GM19324 (cell line): ENCODE results near the gene SMAD1.

Experiments used
- ATAC-seq: cut with Tn5 transposase; IDR thresholded peaks from one replicate; pipeline ENCODE4 v1.9.1; 2021; ENCODE audit warnings: mild to moderate bottlenecking, moderate library complexity; ENCODE audit not compliant: unreplicated experiment, low FRiP score

Gene SMAD1

DNA sequence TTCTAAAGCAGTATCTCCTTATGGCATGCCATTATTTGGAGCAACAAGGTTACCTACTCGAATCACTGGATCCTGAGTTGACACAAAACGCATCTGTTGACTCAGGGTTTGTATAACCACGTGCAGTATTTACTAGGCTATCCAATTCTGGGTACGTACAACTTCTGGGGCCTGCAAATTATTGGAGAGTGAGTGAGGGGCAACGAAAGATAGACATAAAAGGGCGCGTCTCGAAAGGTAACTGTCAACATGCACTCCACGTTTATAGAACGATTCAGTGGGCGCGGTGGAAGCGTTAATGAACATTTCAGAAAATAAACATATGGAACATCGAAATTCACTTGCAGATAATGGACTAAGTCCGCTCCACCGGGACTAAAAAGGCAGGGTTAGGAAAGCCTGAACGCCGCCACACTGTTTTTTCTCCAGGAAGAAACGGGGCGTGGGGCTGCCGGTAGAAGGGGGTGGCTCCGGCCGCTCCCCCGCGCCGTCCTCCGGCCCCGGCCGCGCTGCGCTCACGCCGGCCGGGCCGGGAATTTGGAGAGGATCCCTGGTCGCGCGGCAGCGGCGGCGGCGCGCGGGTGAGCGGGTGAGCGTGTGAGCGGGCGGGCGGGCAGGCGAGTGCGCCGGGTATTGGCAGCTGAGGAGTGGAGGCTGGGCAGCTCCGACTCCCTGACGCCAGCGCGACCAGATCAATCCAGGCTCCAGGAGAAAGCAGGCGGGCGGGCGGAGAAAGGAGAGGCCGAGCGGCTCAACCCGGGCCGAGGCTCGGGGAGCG, at the start of gene SMAD1:
SMAD1 (plus strand) TSS at position 690 of the 778 bp plus-strand sequence. CDS start 32,761 bp downstream, outside the sequence.
- peak; percentile 60 for ATAC-seq

DNA sequence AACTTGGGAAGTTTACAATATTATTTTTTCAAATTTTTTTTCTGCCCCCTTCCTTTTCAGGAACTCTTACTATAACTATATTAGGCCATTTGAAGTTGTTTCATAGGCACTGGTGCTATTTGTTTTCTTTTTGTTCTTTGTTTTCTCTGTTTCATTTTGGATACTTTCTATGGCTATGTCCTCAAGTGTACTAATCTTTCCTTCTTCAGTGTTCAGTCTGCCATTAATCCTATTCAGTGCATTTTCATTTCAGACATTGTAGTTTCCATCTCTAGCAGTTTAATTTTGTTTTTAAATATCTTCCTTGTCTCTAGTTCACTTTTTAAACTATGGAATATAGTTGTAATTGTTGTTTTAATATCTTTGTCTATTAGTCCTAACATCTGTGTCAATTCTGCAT, 48.0 kb upstream of the SMAD1 start:
- no peak for ATAC-seq

DNA sequence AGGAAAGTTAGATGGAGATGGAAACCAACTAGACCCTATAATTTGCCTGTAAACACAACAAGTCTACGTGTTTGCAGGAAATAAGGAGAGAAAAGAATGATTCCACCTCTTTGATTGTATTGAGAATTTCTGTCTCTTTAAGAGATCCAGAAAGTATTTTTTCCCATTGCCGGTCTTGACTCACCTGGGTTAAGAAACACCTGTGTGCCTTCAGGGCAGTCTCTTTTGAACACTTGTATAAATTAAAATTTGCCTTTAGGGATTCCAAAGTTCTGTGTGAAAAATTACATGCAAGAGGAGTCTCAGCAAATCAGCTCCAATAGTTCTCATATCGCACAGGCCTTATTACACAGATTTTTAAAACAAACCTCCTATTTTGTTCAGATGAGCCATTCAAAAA, 46.0 kb upstream of the SMAD1 start:
- no peak for ATAC-seq

DNA sequence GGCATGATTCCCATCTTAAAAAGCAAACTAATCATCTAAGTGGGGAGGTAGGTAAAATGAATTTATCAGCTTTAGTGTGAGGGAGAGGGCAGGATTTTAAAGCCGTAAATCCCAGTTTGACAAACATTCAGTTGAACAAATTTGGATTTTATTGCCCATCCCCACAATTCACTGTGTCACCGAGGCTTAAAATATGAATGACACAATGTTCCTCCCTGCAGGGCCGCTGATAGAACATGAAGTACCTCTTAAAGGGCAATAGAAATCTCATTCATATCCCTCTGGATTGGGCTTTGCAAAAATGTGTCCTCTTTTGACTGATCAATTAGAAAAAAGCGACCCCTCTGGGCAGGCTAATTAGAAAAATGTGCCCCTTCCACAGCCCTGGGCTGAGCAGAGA, 45.5 kb upstream of the SMAD1 start:
- ATAC-seq = no peak

DNA sequence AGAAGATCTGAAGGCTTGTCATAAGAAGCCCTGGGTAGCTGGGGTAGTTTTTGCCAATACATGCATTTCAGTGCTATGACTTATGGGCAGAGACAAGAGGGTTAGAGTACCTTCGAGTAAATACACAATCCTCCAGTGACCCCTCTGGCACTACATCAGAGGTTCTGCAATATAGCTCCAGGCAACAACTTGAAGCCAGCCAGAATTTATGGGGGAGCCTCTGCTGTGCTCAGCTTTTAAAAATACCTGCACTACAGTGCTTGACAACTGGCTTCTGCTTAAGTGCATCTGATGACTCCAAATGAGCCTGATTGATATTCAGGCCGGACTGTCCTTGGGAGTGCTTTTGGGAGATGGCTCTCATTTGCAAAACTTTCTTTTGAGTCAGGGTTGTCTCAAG, 44.9 kb upstream of the SMAD1 start:
- no peak for ATAC-seq

DNA sequence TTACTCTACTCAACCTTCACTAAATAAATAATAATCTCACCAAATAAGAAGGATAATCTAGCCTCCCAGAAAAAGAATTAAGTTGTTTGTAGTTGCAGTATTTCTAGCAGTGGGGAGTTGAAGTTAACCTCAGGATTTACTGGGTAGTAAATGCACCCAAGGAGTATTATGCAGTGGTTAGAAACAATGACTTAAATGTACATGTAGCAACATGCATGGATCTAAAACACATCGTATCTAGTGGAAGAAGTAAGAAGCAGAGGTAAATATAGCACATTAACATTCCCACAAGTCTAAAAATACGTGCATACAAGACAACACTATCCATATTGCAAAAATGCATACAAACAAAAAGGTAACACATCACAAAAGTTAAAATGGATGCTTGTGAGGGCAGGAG, 44.2 kb upstream of the SMAD1 start:
- no peak for ATAC-seq

DNA sequence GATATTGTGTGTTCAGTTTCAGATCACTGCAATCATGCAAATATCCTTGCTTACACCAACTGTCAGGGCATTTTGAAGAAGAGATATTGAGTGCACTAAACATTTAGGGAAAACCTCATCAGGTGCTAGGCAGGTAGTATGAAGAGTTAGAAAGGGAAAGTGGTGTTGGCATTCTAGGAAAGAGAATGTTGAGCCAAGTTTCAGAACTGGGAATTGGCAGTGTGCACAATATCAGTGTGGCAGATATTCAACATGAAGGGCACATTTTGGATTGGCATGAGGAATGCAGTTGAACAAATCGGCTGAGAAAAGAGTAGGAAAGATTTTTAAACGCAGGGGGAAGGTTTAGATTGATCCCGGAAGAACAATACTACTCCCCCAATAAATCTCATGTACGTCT, 43.4 kb upstream of the SMAD1 start:
- ATAC-seq = no peak

DNA sequence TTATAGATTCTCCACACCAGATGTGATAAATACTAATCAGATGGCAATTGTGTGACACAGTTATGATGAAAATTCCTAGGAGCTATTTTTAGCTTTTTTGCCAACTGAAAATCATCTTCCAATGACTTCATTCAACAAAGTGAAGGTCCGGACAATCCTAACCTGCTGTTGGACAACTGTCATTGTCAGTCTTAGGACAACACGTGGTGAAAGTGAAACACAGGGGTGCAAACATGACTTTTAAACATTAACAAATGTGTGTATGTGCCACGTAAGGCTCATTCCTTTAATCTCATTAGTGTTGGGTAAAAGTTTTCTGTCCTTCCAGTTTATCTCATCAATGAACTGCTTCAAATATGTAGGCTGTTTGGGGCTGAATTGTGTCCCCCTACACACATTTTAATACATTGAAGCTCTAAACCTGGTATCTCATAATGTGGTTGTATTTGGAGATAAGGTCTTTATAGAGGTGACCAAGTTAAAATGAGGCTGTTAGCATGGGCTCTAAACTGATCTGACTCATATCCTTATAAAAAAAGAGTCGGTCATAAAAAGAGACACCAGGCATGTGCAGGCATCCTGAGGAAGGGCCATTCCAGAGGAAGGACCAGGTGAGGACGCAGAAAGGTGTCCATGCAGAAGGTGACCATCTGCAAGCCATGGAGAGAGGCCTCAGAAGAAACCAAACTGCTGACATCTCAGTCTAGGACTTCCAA, 41.2 kb upstream of the SMAD1 start:
- ATAC-seq = no peak

DNA sequence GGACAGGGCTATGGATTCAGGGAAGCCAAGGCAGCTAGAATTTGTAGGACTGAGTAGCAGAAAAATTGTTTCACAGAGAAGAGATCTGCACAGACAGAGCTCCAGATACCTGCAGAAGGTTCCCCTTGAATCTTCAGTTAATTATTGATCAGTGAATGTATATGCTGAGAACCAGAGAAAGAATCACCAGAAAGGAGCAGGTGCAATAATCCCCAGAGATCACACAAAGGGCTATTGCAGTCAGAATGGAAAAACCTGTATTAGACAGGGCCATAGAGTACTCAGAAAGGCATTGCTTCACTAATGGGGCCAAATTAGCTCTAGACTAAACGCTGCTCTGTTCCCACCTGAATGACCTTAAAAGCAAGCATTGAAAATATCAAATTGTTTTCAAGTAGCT, 35.5 kb upstream of the SMAD1 start:
- peak; percentile 88 for ATAC-seq

DNA sequence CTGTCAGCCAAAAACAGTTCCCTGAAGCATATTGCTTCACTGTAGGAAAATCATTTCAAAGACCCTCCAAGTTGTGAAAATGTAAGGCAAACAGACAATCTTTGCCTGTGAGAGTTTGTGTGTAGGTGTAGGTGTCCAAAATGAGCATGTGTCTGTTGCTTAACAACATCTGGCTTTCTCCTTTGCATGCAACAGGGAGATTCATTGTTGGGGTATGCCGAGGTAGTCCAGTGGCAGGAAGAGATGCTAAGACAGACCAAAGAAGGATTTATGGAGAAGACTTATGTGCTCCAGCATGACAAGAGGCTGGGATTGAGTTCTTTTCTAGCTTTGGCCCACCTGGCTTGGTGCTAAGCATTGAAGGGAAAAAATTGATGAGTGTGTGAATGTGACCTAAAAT, 29.8 kb upstream of the SMAD1 start:
- ATAC-seq = no peak

DNA sequence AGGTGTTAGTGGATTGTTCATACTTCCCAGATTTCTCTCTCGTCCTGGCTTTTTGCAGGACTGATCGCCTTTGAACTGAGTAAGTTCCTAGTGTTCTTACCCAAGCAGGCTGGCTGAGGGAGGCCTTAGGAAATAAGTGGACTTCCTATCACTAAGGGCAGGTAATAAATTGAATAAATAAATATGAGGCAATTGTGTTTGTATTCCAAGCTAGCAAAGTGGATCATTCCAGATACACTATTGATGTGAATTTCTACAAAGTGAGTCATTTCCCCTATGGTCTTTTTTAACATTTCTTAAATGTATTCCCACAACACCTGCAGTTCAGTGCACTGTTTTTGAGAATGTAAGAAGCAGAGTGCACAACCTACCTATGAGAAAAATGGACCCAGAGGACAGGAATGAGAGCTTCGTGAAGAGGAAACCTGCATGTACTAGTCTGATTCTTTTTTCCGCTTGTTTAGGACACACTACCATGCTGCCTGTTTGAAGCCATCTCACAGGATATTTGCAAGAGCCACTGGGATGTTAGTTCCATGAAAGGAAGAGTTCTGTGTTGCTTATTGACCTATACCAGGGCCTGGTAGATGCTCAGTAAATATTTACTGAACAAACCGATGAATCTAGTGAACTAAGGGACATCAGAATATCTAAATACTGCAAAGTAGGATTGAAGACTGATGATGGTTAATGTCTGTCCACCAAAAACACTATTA, 29.0 kb upstream of the SMAD1 start:
- ATAC-seq = no peak

DNA sequence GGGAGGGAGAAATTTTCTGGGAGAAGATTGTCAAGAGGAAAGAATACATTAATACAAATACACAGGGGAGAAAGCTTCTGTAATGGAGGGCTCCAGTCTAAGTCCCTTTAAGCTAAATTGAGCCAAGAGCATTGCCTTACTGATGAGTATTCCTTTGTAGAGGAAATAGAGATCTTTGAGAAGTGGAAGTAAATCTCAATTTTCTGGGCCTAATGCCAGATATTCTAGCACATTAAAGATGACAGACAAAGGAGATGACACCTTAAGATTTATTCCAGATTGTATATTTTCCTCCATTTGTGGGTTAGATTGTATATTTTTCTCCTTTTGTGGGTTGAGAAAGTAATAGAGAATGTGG, 28.5 kb upstream of the SMAD1 start:
- no peak for ATAC-seq

DNA sequence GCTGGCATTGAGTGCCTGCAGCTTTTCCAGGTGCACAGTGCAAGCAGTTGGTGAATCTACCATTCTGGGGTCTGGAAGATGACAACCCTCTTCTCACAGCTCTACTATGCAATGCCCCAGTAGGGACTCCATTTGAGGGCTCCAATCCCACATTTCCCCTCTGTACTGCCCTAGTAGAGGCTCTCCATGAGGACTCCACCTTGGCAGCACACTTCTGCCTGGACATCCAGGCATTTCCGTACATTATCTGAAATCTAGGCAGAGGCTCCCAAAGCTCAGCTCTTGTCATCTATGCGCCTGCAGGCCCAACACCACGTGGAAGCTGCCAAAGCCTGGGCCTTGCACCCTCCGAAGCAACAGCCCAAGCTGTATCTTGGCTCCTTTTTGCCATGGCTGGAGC, 8.4 kb upstream of the SMAD1 start:
- ATAC-seq = no peak

DNA sequence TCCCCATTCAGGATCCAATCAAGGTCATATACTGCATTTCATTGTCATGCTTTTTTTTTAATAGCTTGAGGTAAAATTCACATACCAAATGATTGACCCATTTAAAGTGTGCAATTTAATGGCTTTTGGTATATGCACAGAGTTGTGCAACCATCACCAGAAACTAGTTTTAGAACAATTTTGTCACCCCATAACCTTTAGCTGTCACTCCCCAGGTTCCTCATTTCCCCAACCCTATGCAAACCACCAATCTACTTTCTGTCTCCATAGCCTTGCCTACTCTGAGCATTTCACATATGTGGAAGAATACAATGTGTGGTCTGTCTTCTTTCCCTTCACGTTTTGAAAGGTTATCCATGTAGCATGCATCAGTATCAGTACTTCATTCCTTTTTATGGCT, 1.4 kb upstream of the SMAD1 start:
- no peak for ATAC-seq

DNA sequence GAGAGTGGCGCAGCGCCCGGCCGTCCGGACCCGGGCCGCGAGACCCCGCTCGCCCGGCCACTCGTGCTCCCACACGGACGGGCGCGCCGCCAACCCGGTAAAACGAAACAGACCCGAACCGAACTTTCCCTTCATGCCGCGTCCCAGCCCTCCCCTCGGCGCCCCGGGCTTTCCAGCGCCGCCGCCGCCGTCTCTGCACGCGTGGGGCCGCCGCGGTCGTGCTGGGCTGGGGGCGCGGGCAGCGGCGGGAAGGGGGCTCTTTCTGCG, 222 bp downstream of the SMAD1 start:
- no peak for ATAC-seq

DNA sequence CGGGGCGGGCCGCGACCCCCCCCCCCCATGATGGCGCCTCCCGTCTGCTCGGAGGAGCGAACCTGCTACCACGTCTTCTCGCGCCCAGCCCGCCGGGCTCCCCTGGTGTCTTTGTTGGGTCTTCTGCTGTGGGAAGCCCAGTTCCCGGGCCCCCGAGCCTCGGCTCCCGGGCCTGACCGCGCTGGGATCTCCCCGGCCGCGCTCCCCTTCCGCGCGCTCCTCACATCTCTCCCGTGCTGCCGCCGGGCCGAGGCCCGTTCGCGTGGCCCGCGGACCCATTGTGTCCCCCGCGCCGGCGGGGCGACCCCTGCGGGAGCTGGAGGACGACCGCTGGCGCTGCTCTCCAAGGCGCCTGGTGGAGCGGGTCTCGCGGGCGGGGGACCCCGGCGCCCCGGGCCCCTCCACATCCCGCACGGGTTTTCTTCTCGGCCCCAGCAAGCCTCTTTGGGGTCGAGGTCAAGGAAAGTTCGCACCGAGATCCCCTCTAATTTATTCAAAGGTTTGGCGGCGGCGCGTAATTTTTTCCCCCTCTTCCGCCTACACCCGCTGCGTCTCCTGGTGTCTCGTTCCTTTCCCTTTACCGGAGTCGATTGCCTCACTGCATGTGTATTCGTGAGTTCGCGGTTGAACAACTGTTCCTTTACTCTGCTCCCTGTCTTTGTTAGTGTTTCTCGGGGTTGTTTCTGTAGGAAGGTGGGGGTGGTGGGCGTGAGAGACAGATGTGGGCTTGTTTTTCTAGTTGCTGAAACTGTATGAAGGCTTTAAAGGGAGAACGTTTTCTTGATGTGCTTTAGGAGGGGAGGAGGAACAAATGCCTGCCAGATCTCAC, 770 bp downstream of the SMAD1 start:
- peak; percentile 29 for ATAC-seq

DNA sequence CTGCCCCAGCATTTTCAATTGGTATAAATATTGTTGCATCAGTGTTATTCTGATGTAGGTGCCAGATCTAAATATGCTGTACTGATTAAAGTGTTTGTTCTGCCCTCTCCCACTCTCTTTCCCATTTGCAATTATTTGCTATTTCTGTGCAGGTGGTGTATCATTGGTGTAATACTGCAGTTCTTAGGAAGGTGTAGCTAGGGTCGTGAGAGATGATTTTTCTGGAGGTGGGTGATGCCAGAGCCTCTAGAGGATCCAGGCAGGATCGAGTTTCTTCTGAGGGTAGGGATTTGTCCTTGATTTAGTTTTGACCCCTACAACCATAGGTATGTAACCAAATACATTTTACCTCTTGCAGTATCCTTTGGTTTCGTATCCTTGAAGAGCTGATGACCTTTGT, 1.9 kb downstream of the SMAD1 start:
- no peak for ATAC-seq

DNA sequence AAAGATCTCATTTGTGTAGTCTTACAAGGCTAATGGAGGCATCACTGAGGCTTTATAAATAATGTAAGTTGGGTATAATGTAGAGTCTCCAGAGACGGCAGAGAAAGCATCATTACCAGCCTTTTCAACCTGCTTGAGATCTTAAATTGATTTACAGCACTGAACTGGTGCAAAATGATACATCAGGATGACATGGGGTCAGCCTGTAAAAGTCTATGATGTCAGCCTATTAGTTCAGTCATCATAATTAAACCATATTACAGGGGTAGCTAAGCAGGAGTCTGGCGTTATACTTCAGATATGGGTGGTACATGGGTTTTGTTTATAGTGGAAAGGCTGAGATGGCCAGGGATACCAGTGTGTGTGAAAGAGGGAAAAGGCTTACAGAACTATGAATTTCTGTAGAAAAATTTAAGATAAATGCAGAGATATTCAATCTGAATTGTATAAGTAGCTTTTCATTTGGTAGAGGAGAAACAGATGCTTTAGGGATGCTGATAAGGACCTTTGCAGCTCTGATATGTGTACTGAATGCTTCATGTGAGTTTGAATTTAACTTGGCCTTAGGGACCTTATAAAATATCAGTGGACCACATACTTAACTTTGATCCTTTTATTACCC, 2.7 kb downstream of the SMAD1 start:
- no peak for ATAC-seq

DNA sequence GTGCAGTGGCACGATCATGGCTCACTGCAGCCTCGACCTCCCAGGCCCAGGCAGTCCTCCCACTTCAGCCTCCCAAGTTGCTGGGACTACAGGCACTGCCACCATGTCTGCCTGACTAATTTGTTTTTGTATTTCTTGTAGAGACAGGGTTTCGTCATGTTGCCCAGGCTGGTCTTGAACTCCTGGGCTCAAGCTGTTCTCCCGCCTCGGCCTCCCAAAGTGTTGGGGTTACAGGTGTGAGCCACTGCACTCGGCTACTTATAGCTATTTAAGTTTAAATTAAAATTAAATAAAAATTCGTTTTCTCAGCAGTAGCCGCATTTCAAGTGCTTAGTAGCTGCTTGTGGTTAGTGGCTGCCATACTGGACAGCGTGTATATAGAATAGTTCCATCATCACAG, 3.5 kb downstream of the SMAD1 start:
- ATAC-seq = no peak

DNA sequence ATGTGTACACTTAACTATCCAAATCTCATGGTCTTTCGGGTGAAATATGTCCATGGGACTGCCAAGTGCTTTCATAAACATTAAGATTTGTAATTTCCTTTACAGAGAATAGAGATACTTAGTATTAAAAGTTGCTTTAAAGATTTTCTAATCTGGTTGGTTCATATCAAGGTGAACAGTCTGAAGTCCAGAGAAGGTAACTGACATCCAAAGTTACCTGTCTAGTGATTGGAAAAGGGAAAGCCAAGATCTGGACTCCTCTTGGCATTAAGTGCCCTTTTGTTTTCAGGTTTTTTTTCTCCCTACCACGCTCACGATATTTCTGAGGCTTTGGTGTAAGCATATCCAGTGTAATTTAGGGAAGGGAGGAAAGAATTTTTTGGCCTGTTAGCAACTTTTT, 5.0 kb downstream of the SMAD1 start:
- no peak for ATAC-seq

DNA sequence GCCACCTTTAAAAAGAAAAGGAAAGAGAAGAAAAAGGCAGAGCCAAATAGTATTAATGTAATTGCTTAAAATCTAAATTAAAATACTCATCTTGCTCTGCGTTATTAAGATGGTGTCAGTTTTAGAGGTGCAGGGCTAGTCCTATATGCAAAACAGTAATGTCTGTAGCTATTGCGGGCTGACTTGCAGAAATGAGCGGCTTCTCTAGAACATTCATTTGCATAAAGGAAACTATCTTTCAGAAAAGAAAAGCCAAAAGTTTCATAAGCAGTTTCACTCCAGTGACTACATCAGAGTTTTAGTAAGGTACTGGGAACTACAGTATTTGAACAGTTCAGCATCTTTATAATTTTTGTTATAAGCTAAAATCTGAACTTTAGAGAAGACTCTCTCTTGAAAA, 6.0 kb downstream of the SMAD1 start:
- ATAC-seq = peak; percentile 89
